A549 (cell line): ENCODE data around the gene C17orf78. TPM values are rescaled to one million over a fixed set of nuclear protein-coding genes. Genes with fewer than 3 reads are reported as not detected.
"Not testable (repeated sequence)": the region's sequence is repeated elsewhere in the genome, so short reads cannot be mapped to it uniquely, and the experiment has no call there.

Experiments
- ATAC-seq, 2 experiments: fragments of 200-7000 bp in 1 of 2; fragments of >200 bp in 1 of 2; cut with Nextera tagmentation in 1 of 2; cut with Tn5 transposase in 1 of 2; 3 replicates each; pipeline versions ENCODE4 v1.8.0 to v1.9.1; 2018 to 2020; ENCODE audit warnings: mild to moderate bottlenecking in 1 of 2, moderate library complexity in 1 of 2
- CTCF ChIA-PET: fragments of 300-600 bp; sonication (Branson Sonifier 250); formaldehyde crosslinking; extraction: SDS; loops from one replicate; lab custom pipeline; 2021; ENCODE audit warnings: antibody characterized with exemption, inconsistent platforms; lab: Yijun Ruan, JAX
- POLR2A ChIA-PET: fragments of 350-600 bp; formaldehyde crosslinking; extraction: SDS; loops from one replicate; lab custom pipeline; 2021; ENCODE audit warnings: antibody characterized with exemption, inconsistent platforms; lab: Yijun Ruan, JAX
- DNase-seq, 2 experiments: peaks; one replicate each; pipeline versions ENCODE4 v3.0.0 to v3.0.0-alpha.2; 2011 to 2016; ENCODE audit warnings: low read depth in 1 of 2, low spot score in 1 of 2
- FAIRE-seq: peaks from 2 replicates; lab custom pipeline; 2011; peaks lifted over from hg19 to GRCh38; lab: Jason Lieb, UNC
- H3K27ac ChIP-seq, 2 experiments: fragments of >200 bp; sonication (Bioruptor Twin); formaldehyde crosslinking; 3 replicates each; pipeline ENCODE4 v1.5.1; 2016 to 2017
- H3K4me1 ChIP-seq: fragments of >200 bp; sonication (Bioruptor Twin); formaldehyde crosslinking; 3 replicates; pipeline ENCODE4 v1.6.1; 2016
- H3K4me2 ChIP-seq: fragments of >200 bp; sonication (Bioruptor Twin); formaldehyde crosslinking; 3 replicates; pipeline ENCODE4 v1.6.1; 2016
- H3K4me3 ChIP-seq: fragments of >200 bp; sonication (Bioruptor Twin); formaldehyde crosslinking; 3 replicates; pipeline ENCODE4 v1.5.1; 2016
- H3K9me3 ChIP-seq: fragments of >200 bp; sonication (Bioruptor Twin); formaldehyde crosslinking; 3 replicates; pipeline ENCODE4 v1.6.1; 2016
- CTCF ChIP-seq: fragments of >200 bp; sonication (Bioruptor Twin); formaldehyde crosslinking; IDR thresholded peaks from 3 replicates; pipeline ENCODE4 v1.5.1; 2016
- EP300 ChIP-seq, 2 experiments: fragments of >200 bp; sonication (Bioruptor Twin); formaldehyde crosslinking; IDR thresholded peaks; 2 replicates in 1 of 2; 3 replicates in 1 of 2; pipeline ENCODE4 v1.6.1; 2016 to 2017
- HOXA7 ChIP-seq: fragments of 250-450 bp; sonication (Bioruptor Pico); IDR thresholded peaks from 2 replicates; pipeline ENCODE4 v1.5.0; 2020; ENCODE audit warnings: mild to moderate bottlenecking, moderate library complexity
- MAFK ChIP-seq: fragments of 450-650 bp; IDR thresholded peaks from 2 replicates; pipeline ENCODE4 v1.6.1; 2014; ENCODE audit not compliant: partially characterized antibody
- MAZ ChIP-seq: fragments of 150-350 bp; IDR thresholded peaks from 2 replicates; pipeline ENCODE4 v1.6.1; 2014; ENCODE audit warnings: antibody characterized with exemption, low read depth, low read length, borderline replicate concordance
- POLR2A ChIP-seq: IDR thresholded peaks from 2 replicates; pipeline ENCODE4 v1.6.1; 2012; ENCODE audit warnings: mild to moderate bottlenecking, low read length
- RAD21 ChIP-seq, 2 experiments: fragments of >200 bp in 1 of 2; sonication (Bioruptor Twin) in 1 of 2; formaldehyde crosslinking in 1 of 2; IDR thresholded peaks in 1 of 2; conservative IDR thresholded peaks in 1 of 2; 2 replicates in 1 of 2; 3 replicates in 1 of 2; pipeline ENCODE4 v1.6.1; 2012 to 2018; ENCODE audit warnings: inconsistent platforms in 1 of 2
- RNF2 ChIP-seq: fragments of 200-600 bp; sonication (generic); IDR thresholded peaks from 2 replicates; pipeline ENCODE4 v1.6.1; 2016; ENCODE audit warnings: low read depth, mild to moderate bottlenecking, antibody characterized with exemption, moderate library complexity, borderline replicate concordance
- SREBF2 ChIP-seq: fragments of 450-650 bp; IDR thresholded peaks from 2 replicates; pipeline ENCODE4 v1.6.1; 2014; ENCODE audit warnings: mild to moderate bottlenecking, moderate library complexity
- ZC3H11A ChIP-seq: fragments of 450-650 bp; IDR thresholded peaks from 2 replicates; pipeline ENCODE4 v1.6.1; 2014; ENCODE audit warnings: antibody characterized with exemption, mild to moderate bottlenecking
- ZFP36 ChIP-seq: fragments of 450-650 bp; IDR thresholded peaks from 2 replicates; pipeline ENCODE4 v1.6.1; 2014; ENCODE audit warnings: borderline replicate concordance; ENCODE audit not compliant: partially characterized antibody
- WGBS: methylation state at CpG from one replicate; pipeline ENCODE4 v1.1.6; 2017; ENCODE audit errors: missing lambda C conversion rate; 5-methylcytosine and 5-hydroxymethylcytosine counted together
- polyA plus RNA-seq, 4 experiments: library from polyadenylated mRNA; depleted of rRNA in 3 of 4; stranded (reverse); fragments of >200 nt; fragmentation: RNase III in 1 of 4; extraction: RNeasy Plus Mini Kit Qiagen cat#74134 plus additional on column Dnase treatment in 1 of 4; gene quantifications; 2 replicates in 3 of 4; 3 replicates in 1 of 4; pipeline ENCODE4 v1.2.3, GENCODE V29; 2011 to 2017

Gene C17orf78
- polyA plus RNA-seq, 2 of the 4 experiments (the other 2 are of a cell fraction), result not detected

DNA sequence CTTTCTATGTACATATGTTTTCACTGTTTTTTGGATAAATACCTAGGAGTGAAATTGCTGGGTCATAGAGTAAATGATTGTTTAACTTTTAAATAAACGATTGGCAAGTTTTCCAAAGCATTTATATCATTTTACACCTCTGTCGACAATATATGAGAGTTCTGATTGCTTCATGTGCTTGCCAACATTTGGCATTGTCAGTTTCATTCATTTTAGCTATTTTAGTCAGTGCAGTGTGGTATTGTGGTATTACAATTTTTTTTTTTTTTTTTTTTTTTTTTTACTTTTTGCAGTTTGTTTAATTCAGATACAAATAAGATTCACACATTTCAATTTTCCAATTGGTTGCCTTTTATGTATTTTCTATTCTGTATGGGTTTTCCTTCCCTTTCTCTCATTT, 56.9 kb downstream of the C17orf78 start:
- Histone ChIP-seq H3K4me1 (peaks cover 14% of the 10 kb centered on the region; the same call in 2 of the 3 replicates), H3K9me3 (no peaks in the 10 kb centered on the region), H3K4me3 (no peak overlapping the region), H3K4me2 (no peak overlapping the region), H3K27ac (no peak overlapping the region)
- no peak for FAIRE-seq
- ChIA-PET POLR2A (no interaction called here), CTCF (interaction anchor here (0.6 to 1.4 kb wide), 5 partner anchors 10 to 36 kb away, joined by 3 to 5 read pairs (median 3); no protein-coding TSS in a partner anchor)
- WGBS, result 82% methylated on average over 2 of the region's 2 CpGs
- DNase-seq, result no peak
- no peak for ATAC-seq
- no peak for TF ChIP-seq ZC3H11A
- TF ChIP-seq ZFP36, result peak; percentile 27
- TF ChIP-seq SREBF2, result no peak

- ATAC-seq (peak; percentile 48 to 59; a peak in 2 of 6 replicates), DNase-seq (peak in 1 of 2 experiments; percentile 26), FAIRE-seq (no peak)
- ChIA-PET CTCF (interaction anchor here (0.6 to 4.2 kb wide), 24 partner anchors 8 to 132 kb away, joined by 3 to 27 read pairs (median 6); partner anchors contain the start of gene C17orf78), POLR2A (no interaction called here)
- 72% methylated on average over 4 of the region's 4 CpGs for WGBS
- Histone ChIP-seq H3K9me3 (no peaks in the 10 kb centered on the region), H3K27ac (no peak overlapping the region), H3K4me2 (no peak overlapping the region), H3K4me3 (no peak overlapping the region), H3K4me1 (no peaks in the 10 kb centered on the region)
- TF ChIP-seq RNF2, result no peak
- TF ChIP-seq HOXA7 (CRISPR knock-in tag), result 0 out of 2 replicates have a peak, but pooled peaks have one; percentile 9
- TF ChIP-seq MAZ, result no peak
- peak; percentile 55 for TF ChIP-seq CTCF
- no peak for TF ChIP-seq POLR2A
- peak in 1 of 2 experiments; percentile 26; a peak in 2 of 5 replicates for TF ChIP-seq RAD21 (conservative IDR thresholded peaks at IDR 0.05 in 1 of 2, IDR thresholded peaks at IDR 0.05 in 1 of 2)
These were observed 62.4 kb downstream of the C17orf78 start for GRCh38 chr17:37438141-37438540.

DNA sequence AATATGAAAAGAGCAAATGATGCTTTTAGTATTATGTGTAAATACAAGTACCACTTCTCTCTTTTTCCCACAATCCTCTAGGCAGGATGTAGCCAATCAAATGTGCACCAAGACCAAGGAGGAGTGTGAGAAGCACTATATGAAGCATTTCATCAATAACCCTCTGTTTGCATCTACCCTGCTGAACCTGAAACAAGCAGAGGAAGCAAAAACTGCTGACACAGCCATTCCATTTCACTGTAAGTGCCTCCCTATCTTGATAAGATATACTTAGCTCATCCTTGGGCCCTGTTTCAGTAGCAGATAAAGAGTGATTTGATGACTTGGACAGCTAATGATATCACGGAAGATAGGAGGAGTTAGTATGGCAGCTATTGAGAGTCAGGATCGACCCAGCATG, 64.6 kb downstream of the C17orf78 start:
- 100% methylated on average over 2 of the region's 2 CpGs for WGBS
- FAIRE-seq, result no peak
- H3K4me2 ChIP-seq, result no peak overlapping the region
- ChIA-PET CTCF (interaction anchor here (1.1 to 4.1 kb wide), 3 partner anchors 10 to 130 kb away, joined by 3 to 27 read pairs (median 3); partner anchors contain the start of gene C17orf78), POLR2A (no interaction called here)
- H3K9me3 ChIP-seq, result no peaks in the 10 kb centered on the region
- no peak for ATAC-seq
- no peaks in the 10 kb centered on the region for H3K4me1 ChIP-seq
- TF ChIP-seq EP300 (IDR thresholded peaks at IDR 0.05), result no peak
- peak; percentile 99 for TF ChIP-seq MAFK
- DNase-seq, result no peak
- H3K27ac ChIP-seq, result no peak overlapping the region
- no peak overlapping the region for H3K4me3 ChIP-seq

- FAIRE-seq, ATAC-seq, H3K4me1 ChIP-seq, H3K4me2 ChIP-seq, H3K4me3 ChIP-seq, DNase-seq, H3K9me3 ChIP-seq, POLR2A ChIA-PET, H3K27ac ChIP-seq: not testable (repeated sequence)
- 94% methylated on average over 12 of the region's 12 CpGs for WGBS
- CTCF ChIA-PET, result interaction anchor here (0.6 to 4.1 kb wide), 3 partner anchors 11 to 210 kb away, joined by 3 to 27 read pairs (median 3); partner anchors contain the start of gene C17orf78
These were observed 65.7 kb downstream of the C17orf78 start for GRCh38 chr17:37441369-37442014.

Other genes with a start within 250 kb of the C17orf78 start
- gene ACACA, start 30.9 kb downstream of the C17orf78 start, polyA plus RNA-seq (2011; rRNA removed), result 112 and 113 TPM in 2 replicates
- gene ACACA, start 30.9 kb downstream of the C17orf78 start, polyA plus RNA-seq (2017; fragmentation: RNase III; extraction: RNeasy Plus Mini Kit Qiagen cat#74134 plus additional on column Dnase treatment), result 42.7 to 51.8 TPM (median 48.6 TPM) in 3 replicates
- gene TADA2A, start 30.9 kb downstream of the C17orf78 start, polyA plus RNA-seq (2011; rRNA removed), result 22.2 and 27.1 TPM in 2 replicates
- 9.9 to 11.2 TPM (median 10.3 TPM) in 3 replicates for gene TADA2A, start 30.9 kb downstream of the C17orf78 start, polyA plus RNA-seq (2017; fragmentation: RNase III; extraction: RNeasy Plus Mini Kit Qiagen cat#74134 plus additional on column Dnase treatment)
- 35.5 and 38.0 TPM in 2 replicates for gene DUSP14, start 113.9 kb downstream of the C17orf78 start, polyA plus RNA-seq (2011; rRNA removed)
- 32.7 to 36.1 TPM (median 34.1 TPM) in 3 replicates for gene DUSP14, start 113.9 kb downstream of the C17orf78 start, polyA plus RNA-seq (2017; fragmentation: RNase III; extraction: RNeasy Plus Mini Kit Qiagen cat#74134 plus additional on column Dnase treatment)
- 17.4 and 24.8 TPM in 2 replicates for gene SYNRG, start 233.4 kb downstream of the C17orf78 start, polyA plus RNA-seq (2011; rRNA removed)
- 12.3 to 13.1 TPM (median 13.1 TPM) in 3 replicates for gene SYNRG, start 233.4 kb downstream of the C17orf78 start, polyA plus RNA-seq (2017; fragmentation: RNase III; extraction: RNeasy Plus Mini Kit Qiagen cat#74134 plus additional on column Dnase treatment)